ENCODE results near the gene ABHD8.

Gene ABHD8

GRCh38 chr19:17263712-17264640 lies 39.2 kb downstream of the ABHD8 start:
- no peak for DNase-seq

GRCh38 chr19:17262557-17262956 lies 40.7 kb downstream of the ABHD8 start:
- no peak for DNase-seq

- DNase-seq: peak; percentile 64
These were observed 42.3 kb downstream of the ABHD8 start for GRCh38 chr19:17260842-17261325.

GRCh38 chr19:17259934-17260333 lies 43.3 kb downstream of the ABHD8 start:
- DNase-seq: no peak

- DNase-seq: no peak
These were observed 44.0 kb downstream of the ABHD8 start for GRCh38 chr19:17259118-17259780.

- DNase-seq: no peak
These were observed 47.1 kb downstream of the ABHD8 start for GRCh38 chr19:17256130-17256529.

- no peak for DNase-seq
These were observed 48.0 kb downstream of the ABHD8 start for GRCh38 chr19:17255150-17255621.

- no peak for DNase-seq
These were observed 48.6 kb downstream of the ABHD8 start for GRCh38 chr19:17254636-17255035.

- DNase-seq: no peak
These were observed 53.2 kb downstream of the ABHD8 start for GRCh38 chr19:17249887-17250548.

- no peak for DNase-seq
These were observed 55.0 kb downstream of the ABHD8 start for GRCh38 chr19:17248011-17248776.

- DNase-seq: no peak
These were observed 56.4 kb downstream of the ABHD8 start for GRCh38 chr19:17246681-17247425.

- DNase-seq: no peak
These were observed 57.7 kb downstream of the ABHD8 start, which contains the start of gene NR2F6 for GRCh38 chr19:17245535-17245984. Gene NR2F6 (minus strand): TSS chr19:17245919. CDS start chr19:17245220, 699 bp downstream.

GRCh38 chr19:17244618-17245534 lies 58.3 kb downstream of the ABHD8 start:
- no peak for DNase-seq

GRCh38 chr19:17243830-17244617 lies 59.2 kb downstream of the ABHD8 start:
- DNase-seq: peak; percentile 52

GRCh38 chr19:17243211-17243829 lies 59.9 kb downstream of the ABHD8 start:
- no peak for DNase-seq

GRCh38 chr19:17242431-17243208 lies 60.6 kb downstream of the ABHD8 start:
- no peak for DNase-seq

Measured in fibroblast of skin of back (primary cell).